H9 (cell line): Measurements from ENCODE around the gene DNAJA1. TPM values are rescaled to one million over a fixed set of nuclear protein-coding genes. Genes with fewer than 3 reads are reported as not detected.

Experiments used
- DNase-seq: peaks from one replicate; pipeline ENCODE4 v3.0.0-alpha.2; 2017
- H2AFZ ChIP-seq: one replicate; pipeline ENCODE4 v1.6.1; 2013; ENCODE audit warnings: mild to moderate bottlenecking, low read length, control low read depth, moderate library complexity
- H2AK5ac ChIP-seq: 2 replicates; pipeline ENCODE4 v1.6.1; 2013; ENCODE audit warnings: low read length, control low read depth, mixed read lengths; ENCODE audit not compliant: insufficient read length
- H2BK120ac ChIP-seq: one replicate; pipeline ENCODE4 v1.6.1; 2013; ENCODE audit warnings: low read depth, mild to moderate bottlenecking, low read length, control low read depth, inconsistent platforms; ENCODE audit not compliant: poor library complexity, severe bottlenecking
- H2BK12ac ChIP-seq: 2 replicates; pipeline ENCODE4 v1.6.1; 2013; ENCODE audit warnings: low read length, control low read depth, mixed read lengths, low read depth; ENCODE audit not compliant: insufficient read length
- H2BK15ac ChIP-seq: 2 replicates; pipeline ENCODE4 v1.6.1; 2013; ENCODE audit warnings: low read depth, low read length, control low read depth
- H2BK20ac ChIP-seq: one replicate; pipeline ENCODE4 v1.6.1; 2013; ENCODE audit warnings: low read depth, mild to moderate bottlenecking, low read length, control low read depth, inconsistent platforms; ENCODE audit not compliant: poor library complexity, severe bottlenecking
- H2BK5ac ChIP-seq: 2 replicates; pipeline ENCODE4 v1.6.1; 2013; ENCODE audit warnings: low read length, control low read depth, mixed read lengths; ENCODE audit not compliant: insufficient read length
- H3K14ac ChIP-seq: 2 replicates; pipeline ENCODE4 v1.6.1; 2013; ENCODE audit warnings: low read length, control low read depth; ENCODE audit not compliant: insufficient read depth
- H3K18ac ChIP-seq: 2 replicates; pipeline ENCODE4 v1.6.1; 2013; ENCODE audit warnings: low read depth, mild to moderate bottlenecking, mixed read lengths, low read length, control low read depth; ENCODE audit not compliant: insufficient read length
- H3K23ac ChIP-seq: 2 replicates; pipeline ENCODE4 v1.6.1; 2013; ENCODE audit warnings: low read length, control low read depth, mixed read lengths, low read depth; ENCODE audit not compliant: insufficient read length
- H3K23me2 ChIP-seq: 2 replicates; pipeline ENCODE4 v1.6.1; 2013; ENCODE audit warnings: low read depth, mild to moderate bottlenecking, mixed read lengths, low read length, control low read depth; ENCODE audit not compliant: insufficient read length, poor library complexity, severe bottlenecking
- H3K27ac ChIP-seq: 2 replicates; pipeline ENCODE4 v1.5.1; 2013; ENCODE audit warnings: low read length, control low read depth, mixed read lengths, low read depth; ENCODE audit not compliant: insufficient read length
- H3K27me3 ChIP-seq: 2 replicates; pipeline ENCODE4 v1.6.1; 2013; ENCODE audit warnings: low read length, control low read depth, inconsistent platforms; ENCODE audit not compliant: insufficient read depth
- H3K4ac ChIP-seq: 2 replicates; pipeline ENCODE4 v1.6.1; 2013; ENCODE audit warnings: low read depth, mild to moderate bottlenecking, control low read depth, inconsistent platforms, low read length, moderate library complexity
- H3K4me1 ChIP-seq: 2 replicates; pipeline ENCODE4 v1.6.1; 2013; ENCODE audit warnings: low read length, control low read depth, inconsistent platforms; ENCODE audit not compliant: insufficient read depth
- H3K4me2 ChIP-seq: 2 replicates; pipeline ENCODE4 v1.6.1; 2013; ENCODE audit warnings: low read length, control low read depth, mixed read lengths; ENCODE audit not compliant: insufficient read length, insufficient read depth
- H3K56ac ChIP-seq: 2 replicates; pipeline ENCODE4 v1.6.1; 2013; ENCODE audit warnings: low read depth, mild to moderate bottlenecking, mixed read lengths, low read length, control low read depth; ENCODE audit not compliant: insufficient read length
- H3K79me1 ChIP-seq: 2 replicates; pipeline ENCODE4 v1.6.1; 2013; ENCODE audit warnings: low read depth, mild to moderate bottlenecking, moderate library complexity, low read length, control low read depth, inconsistent platforms; ENCODE audit not compliant: insufficient read depth, poor library complexity, severe bottlenecking
- H3K79me2 ChIP-seq: 2 replicates; pipeline ENCODE4 v1.6.1; 2013; ENCODE audit warnings: low read length, control low read depth, inconsistent platforms; ENCODE audit not compliant: insufficient read depth
- H3K9ac ChIP-seq: 2 replicates; pipeline ENCODE4 v1.6.1; 2013; ENCODE audit warnings: low read length, control low read depth, mixed read lengths; ENCODE audit not compliant: insufficient read length; ENCODE audit errors: extremely low read depth
- H3K9me3 ChIP-seq: one replicate; pipeline ENCODE4 v1.6.1; 2013; ENCODE audit warnings: low read depth, low read length, inconsistent platforms; ENCODE audit not compliant: control insufficient read depth
- H3T11ph ChIP-seq: one replicate; pipeline ENCODE4 v1.6.1; 2013; ENCODE audit warnings: mild to moderate bottlenecking, low read length, control low read depth, inconsistent platforms
- H4K20me1 ChIP-seq: one replicate; pipeline ENCODE4 v1.6.1; 2013; ENCODE audit not compliant: control insufficient read depth, insufficient read length, insufficient read depth
- H4K5ac ChIP-seq: 2 replicates; pipeline ENCODE4 v1.6.1; 2013; ENCODE audit warnings: low read depth, mild to moderate bottlenecking, mixed read lengths, low read length, control low read depth; ENCODE audit not compliant: insufficient read length
- H4K8ac ChIP-seq: replicated peaks from 2 replicates; pipeline ENCODE4 v1.6.1; 2013; ENCODE audit warnings: low read length, control low read depth, mixed read lengths, low read depth; ENCODE audit not compliant: insufficient read length
- H4K91ac ChIP-seq: 2 replicates; pipeline ENCODE4 v1.6.1; 2013; ENCODE audit warnings: low read depth, mild to moderate bottlenecking, moderate library complexity, mixed read lengths, low read length, control low read depth; ENCODE audit not compliant: insufficient read length
- H3K27ac Mint-ChIP-seq, 3 experiments: 2 replicates in 2 of 3; 3 replicates in 1 of 3; pipeline ENCODE4 v1.8.0; 2020 to 2021; ENCODE audit warnings: mixed read lengths in 3 of 3, mild to moderate bottlenecking in 1 of 3, moderate library complexity in 1 of 3
- H3K27me3 Mint-ChIP-seq: 2 replicates; pipeline ENCODE4 v1.8.0; 2021; ENCODE audit warnings: low read depth, mild to moderate bottlenecking, moderate library complexity, mixed read lengths
- H3K36me3 Mint-ChIP-seq, 3 experiments: 2 replicates in 2 of 3; 3 replicates in 1 of 3; pipeline ENCODE4 v1.8.0; 2020 to 2021; ENCODE audit warnings: low read depth in 3 of 3, mixed read lengths in 3 of 3; ENCODE audit not compliant: insufficient read depth in 1 of 3
- H3K4me1 Mint-ChIP-seq, 2 experiments: 2 replicates each; pipeline ENCODE4 v1.8.0; 2020; ENCODE audit warnings: mixed read lengths in 2 of 2
- H3K4me3 Mint-ChIP-seq, 2 experiments: 2 replicates in 1 of 2; 3 replicates in 1 of 2; pipeline ENCODE4 v1.8.0; 2020 to 2021; ENCODE audit warnings: mild to moderate bottlenecking in 2 of 2, mixed read lengths in 2 of 2, moderate library complexity in 1 of 2
- H3K9me3 Mint-ChIP-seq, 2 experiments: 2 replicates in 1 of 2; 3 replicates in 1 of 2; pipeline ENCODE4 v1.8.0; 2020; ENCODE audit warnings: mild to moderate bottlenecking in 2 of 2, mixed read lengths in 2 of 2, moderate library complexity in 1 of 2
- CTCF ChIP-seq: fragments of 200-600 bp; sonication (generic); conservative IDR thresholded peaks from 3 replicates; pipeline ENCODE4 v1.8.0; 2021; ENCODE audit warnings: antibody characterized with exemption, mild to moderate bottlenecking
- WGBS: extraction: QIAGEN DNeasy Blood & Tissue Kit; methylation state at CpG from one replicate; pipeline ENCODE4 v1.1.7; 2013; ENCODE audit warnings: missing lambda C conversion rate, low lambda C conversion rate, mixed read lengths; ENCODE audit not compliant: insufficient read length; ENCODE audit errors: extremely low coverage; 5-methylcytosine and 5-hydroxymethylcytosine counted together
- total RNA-seq: library from RNA; stranded (reverse); gene quantifications from 2 replicates; pipeline ENCODE4 v1.2.1, GENCODE V29; 2021

Gene DNAJA1
- total RNA-seq, 1 experiment from 2014 or later: 217 TPM

- H3K23ac ChIP-seq: no peak overlapping the region
- H3K14ac ChIP-seq: no peak overlapping the region
- peaks cover 14 to 17% of the 10 kb centered on the region in 2 experiments for H3K9me3 Mint-ChIP-seq
- peaks cover 13% of the 10 kb centered on the region for H3K27me3 Mint-ChIP-seq
- H3K4me2 ChIP-seq: no peak overlapping the region
- no peak overlapping the region for H4K5ac ChIP-seq
- H3K4me1 Mint-ChIP-seq: no peaks in the 10 kb centered on the region
- H3K27ac ChIP-seq: no peak overlapping the region
- no CpG with 5 or more reads among the region's 5 CpGs for WGBS
- no peak overlapping the region for H3K56ac ChIP-seq
- no peak overlapping the region for H3K4ac ChIP-seq
- H3K18ac ChIP-seq: no peak overlapping the region
- no peak overlapping the region for H3K27ac Mint-ChIP-seq
- DNase-seq: no peak
- no peak for TF ChIP-seq CTCF
- no peak overlapping the region for H2BK12ac ChIP-seq
- H3K79me2 ChIP-seq: no peaks in the 10 kb centered on the region
- no peak overlapping the region for H4K91ac ChIP-seq
- no peaks in the 10 kb centered on the region for H3K27me3 ChIP-seq
- no peak overlapping the region for H3K9ac ChIP-seq
- no peaks in the 10 kb centered on the region for H3K4me1 ChIP-seq
- H4K20me1 ChIP-seq: no peaks in the 10 kb centered on the region
- no peaks in the 10 kb centered on the region; a peak in 1 of 7 replicates for H3K36me3 Mint-ChIP-seq
- H3K79me1 ChIP-seq: no peaks in the 10 kb centered on the region
- no peak overlapping the region for H3T11ph ChIP-seq
- no peak overlapping the region for H4K8ac ChIP-seq
- no peak overlapping the region for H2BK5ac ChIP-seq
- H2BK15ac ChIP-seq: no peak overlapping the region
- H2AK5ac ChIP-seq: no peak overlapping the region
- H3K23me2 ChIP-seq: no peaks in the 10 kb centered on the region
- H2BK20ac ChIP-seq: no peak overlapping the region
- no peak overlapping the region for H2BK120ac ChIP-seq
- no peaks in the 10 kb centered on the region for H3K9me3 ChIP-seq
- H2AFZ ChIP-seq: no peak overlapping the region
- no peak overlapping the region for H3K4me3 Mint-ChIP-seq
Observed at GRCh38 chr9:33082128-33082527, 57.1 kb downstream of the DNAJA1 start.
